A549 (cell line): ENCODE data around the gene MAGEB2. TPM values are rescaled to one million over a fixed set of nuclear protein-coding genes. Genes with fewer than 3 reads are reported as not detected.

Experiments
- ATAC-seq, 2 experiments: fragments of 200-7000 bp in 1 of 2; fragments of >200 bp in 1 of 2; cut with Nextera tagmentation in 1 of 2; cut with Tn5 transposase in 1 of 2; 3 replicates each; pipeline versions ENCODE4 v1.8.0 to v1.9.1; 2018 to 2020; ENCODE audit warnings: mild to moderate bottlenecking in 1 of 2, moderate library complexity in 1 of 2
- CTCF ChIA-PET: fragments of 300-600 bp; sonication (Branson Sonifier 250); formaldehyde crosslinking; extraction: SDS; loops from one replicate; lab custom pipeline; 2021; ENCODE audit warnings: antibody characterized with exemption, inconsistent platforms; lab: Yijun Ruan, JAX
- POLR2A ChIA-PET: fragments of 350-600 bp; formaldehyde crosslinking; extraction: SDS; loops from one replicate; lab custom pipeline; 2021; ENCODE audit warnings: antibody characterized with exemption, inconsistent platforms; lab: Yijun Ruan, JAX
- DNase-seq, 2 experiments: peaks; one replicate each; pipeline versions ENCODE4 v3.0.0 to v3.0.0-alpha.2; 2011 to 2016; ENCODE audit warnings: low read depth in 1 of 2, low spot score in 1 of 2
- FAIRE-seq: peaks from 2 replicates; lab custom pipeline; 2011; peaks lifted over from hg19 to GRCh38; lab: Jason Lieb, UNC
- H3K27ac ChIP-seq, 2 experiments: fragments of >200 bp; sonication (Bioruptor Twin); formaldehyde crosslinking; 3 replicates each; pipeline ENCODE4 v1.5.1; 2016 to 2017
- H3K4me1 ChIP-seq: fragments of >200 bp; sonication (Bioruptor Twin); formaldehyde crosslinking; 3 replicates; pipeline ENCODE4 v1.6.1; 2016
- H3K4me2 ChIP-seq: fragments of >200 bp; sonication (Bioruptor Twin); formaldehyde crosslinking; 3 replicates; pipeline ENCODE4 v1.6.1; 2016
- H3K4me3 ChIP-seq: fragments of >200 bp; sonication (Bioruptor Twin); formaldehyde crosslinking; 3 replicates; pipeline ENCODE4 v1.5.1; 2016
- H3K9me3 ChIP-seq: fragments of >200 bp; sonication (Bioruptor Twin); formaldehyde crosslinking; 3 replicates; pipeline ENCODE4 v1.6.1; 2016
- ESRRA ChIP-seq: fragments of 150-350 bp; IDR thresholded peaks from 2 replicates; pipeline ENCODE4 v1.6.1; 2014; ENCODE audit warnings: mild to moderate bottlenecking, low read length, borderline replicate concordance
- GATA3 ChIP-seq: IDR thresholded peaks from 2 replicates; pipeline ENCODE4 v1.6.1; 2012; ENCODE audit warnings: borderline replicate concordance
- HOXA7 ChIP-seq: fragments of 250-450 bp; sonication (Bioruptor Pico); IDR thresholded peaks from 2 replicates; pipeline ENCODE4 v1.5.0; 2020; ENCODE audit warnings: mild to moderate bottlenecking, moderate library complexity
- HOXB13 ChIP-seq: fragments of 250-450 bp; sonication (Bioruptor Pico); IDR thresholded peaks from 2 replicates; pipeline ENCODE4 v1.5.0; 2020; ENCODE audit warnings: low read depth, mild to moderate bottlenecking, moderate library complexity
- HOXB5 ChIP-seq: fragments of 250-450 bp; sonication (Bioruptor Pico); IDR thresholded peaks from 2 replicates; pipeline ENCODE4 v1.5.0; 2020; ENCODE audit warnings: mild to moderate bottlenecking, moderate library complexity
- JUNB ChIP-seq: fragments of >200 bp; sonication (Bioruptor Twin); formaldehyde crosslinking; IDR thresholded peaks from 2 replicates; pipeline ENCODE4 v1.6.1; 2016
- KDM5A ChIP-seq: fragments of 200-600 bp; sonication (generic); IDR thresholded peaks from 2 replicates; pipeline ENCODE4 v1.6.1; 2016; ENCODE audit warnings: antibody characterized with exemption, mild to moderate bottlenecking
- MAFK ChIP-seq: fragments of 450-650 bp; IDR thresholded peaks from 2 replicates; pipeline ENCODE4 v1.6.1; 2014; ENCODE audit not compliant: partially characterized antibody
- MAZ ChIP-seq: fragments of 150-350 bp; IDR thresholded peaks from 2 replicates; pipeline ENCODE4 v1.6.1; 2014; ENCODE audit warnings: antibody characterized with exemption, low read depth, low read length, borderline replicate concordance
- NR3C1 ChIP-seq: fragments of >200 bp; sonication (Bioruptor Twin); formaldehyde crosslinking; IDR thresholded peaks from 3 replicates; pipeline ENCODE4 v1.6.1; 2017
- POLR2AphosphoS2 ChIP-seq: conservative IDR thresholded peaks from 2 replicates; pipeline ENCODE4 v1.6.1; 2012; ENCODE audit warnings: low read length, improper control_type of control experiment, inconsistent platforms
- RARB ChIP-seq: fragments of 250-450 bp; sonication (Bioruptor Pico); IDR thresholded peaks from 2 replicates; pipeline ENCODE4 v1.8.0; 2021; ENCODE audit warnings: mild to moderate bottlenecking, moderate library complexity
- RCOR1 ChIP-seq: fragments of 150-350 bp; IDR thresholded peaks from 2 replicates; pipeline ENCODE4 v1.6.1; 2014; ENCODE audit warnings: antibody characterized with exemption, low read length, low read depth
- RNF2 ChIP-seq: fragments of 200-600 bp; sonication (generic); IDR thresholded peaks from 2 replicates; pipeline ENCODE4 v1.6.1; 2016; ENCODE audit warnings: low read depth, mild to moderate bottlenecking, antibody characterized with exemption, moderate library complexity, borderline replicate concordance
- SMC3 ChIP-seq: fragments of >200 bp; sonication (Bioruptor Twin); formaldehyde crosslinking; IDR thresholded peaks from 3 replicates; pipeline ENCODE4 v1.6.1; 2018; ENCODE audit warnings: inconsistent platforms
- WGBS: methylation state at CpG from one replicate; pipeline ENCODE4 v1.1.6; 2017; ENCODE audit errors: missing lambda C conversion rate; 5-methylcytosine and 5-hydroxymethylcytosine counted together
- polyA plus RNA-seq, 4 experiments: library from polyadenylated mRNA; depleted of rRNA in 3 of 4; stranded (reverse); fragments of >200 nt; fragmentation: RNase III in 1 of 4; extraction: RNeasy Plus Mini Kit Qiagen cat#74134 plus additional on column Dnase treatment in 1 of 4; gene quantifications; 2 replicates in 3 of 4; 3 replicates in 1 of 4; pipeline ENCODE4 v1.2.3, GENCODE V29; 2011 to 2017
- TF ChIP-seq, protein P1 (sequence below): fragments of 200-600 bp; sonication (generic); IDR thresholded peaks from 2 replicates; pipeline ENCODE4 v1.6.1; 2016; ENCODE audit warnings: antibody characterized with exemption, mild to moderate bottlenecking, moderate library complexity
- TF ChIP-seq, protein P2 (sequence below): fragments of >200 bp; sonication (Bioruptor Twin); formaldehyde crosslinking; IDR thresholded peaks from 3 replicates; pipeline ENCODE4 v1.6.1; 2016

Gene MAGEB2
- polyA plus RNA-seq, 2 of the 4 experiments (the other 2 are of a cell fraction): 0.04 TPM; not detected in 1

DNA sequence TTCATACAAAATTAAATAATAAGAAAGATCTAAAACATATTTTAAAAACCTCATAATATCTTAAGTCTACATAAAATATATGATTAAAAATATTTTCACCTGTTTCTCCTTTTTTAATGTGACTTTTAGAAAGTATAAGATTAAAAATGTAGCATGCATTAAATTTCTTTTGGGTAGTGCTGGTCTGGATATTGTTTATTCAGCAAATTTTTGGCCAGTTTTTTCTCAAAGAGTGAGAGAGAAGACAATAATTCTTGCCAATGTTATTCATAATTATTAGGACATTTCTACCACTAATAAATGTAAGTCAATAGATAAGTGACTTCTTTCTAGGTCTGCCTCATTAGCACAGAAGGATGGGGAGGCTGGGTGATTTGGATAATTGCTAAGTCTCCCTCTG is 45.6 kb downstream of the MAGEB2 start:
- TF ChIP-seq ESRRA (no peak), MAFK (peak; percentile 46), MAZ (no peak)
- TF ChIP-seq, protein P1, sequence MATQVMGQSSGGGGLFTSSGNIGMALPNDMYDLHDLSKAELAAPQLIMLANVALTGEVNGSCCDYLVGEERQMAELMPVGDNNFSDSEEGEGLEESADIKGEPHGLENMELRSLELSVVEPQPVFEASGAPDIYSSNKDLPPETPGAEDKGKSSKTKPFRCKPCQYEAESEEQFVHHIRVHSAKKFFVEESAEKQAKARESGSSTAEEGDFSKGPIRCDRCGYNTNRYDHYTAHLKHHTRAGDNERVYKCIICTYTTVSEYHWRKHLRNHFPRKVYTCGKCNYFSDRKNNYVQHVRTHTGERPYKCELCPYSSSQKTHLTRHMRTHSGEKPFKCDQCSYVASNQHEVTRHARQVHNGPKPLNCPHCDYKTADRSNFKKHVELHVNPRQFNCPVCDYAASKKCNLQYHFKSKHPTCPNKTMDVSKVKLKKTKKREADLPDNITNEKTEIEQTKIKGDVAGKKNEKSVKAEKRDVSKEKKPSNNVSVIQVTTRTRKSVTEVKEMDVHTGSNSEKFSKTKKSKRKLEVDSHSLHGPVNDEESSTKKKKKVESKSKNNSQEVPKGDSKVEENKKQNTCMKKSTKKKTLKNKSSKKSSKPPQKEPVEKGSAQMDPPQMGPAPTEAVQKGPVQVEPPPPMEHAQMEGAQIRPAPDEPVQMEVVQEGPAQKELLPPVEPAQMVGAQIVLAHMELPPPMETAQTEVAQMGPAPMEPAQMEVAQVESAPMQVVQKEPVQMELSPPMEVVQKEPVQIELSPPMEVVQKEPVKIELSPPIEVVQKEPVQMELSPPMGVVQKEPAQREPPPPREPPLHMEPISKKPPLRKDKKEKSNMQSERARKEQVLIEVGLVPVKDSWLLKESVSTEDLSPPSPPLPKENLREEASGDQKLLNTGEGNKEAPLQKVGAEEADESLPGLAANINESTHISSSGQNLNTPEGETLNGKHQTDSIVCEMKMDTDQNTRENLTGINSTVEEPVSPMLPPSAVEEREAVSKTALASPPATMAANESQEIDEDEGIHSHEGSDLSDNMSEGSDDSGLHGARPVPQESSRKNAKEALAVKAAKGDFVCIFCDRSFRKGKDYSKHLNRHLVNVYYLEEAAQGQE: no peak
- CTCF ChIA-PET: no interaction called here
- Histone ChIP-seq H3K4me2 (no peak overlapping the region), H3K4me1 (no peaks in the 10 kb centered on the region), H3K27ac (no peak overlapping the region), H3K4me3 (no peak overlapping the region), H3K9me3 (no peaks in the 10 kb centered on the region)
- FAIRE-seq (no peak), DNase-seq (no peak), ATAC-seq (no peak)
- POLR2A ChIA-PET: no interaction called here

DNA sequence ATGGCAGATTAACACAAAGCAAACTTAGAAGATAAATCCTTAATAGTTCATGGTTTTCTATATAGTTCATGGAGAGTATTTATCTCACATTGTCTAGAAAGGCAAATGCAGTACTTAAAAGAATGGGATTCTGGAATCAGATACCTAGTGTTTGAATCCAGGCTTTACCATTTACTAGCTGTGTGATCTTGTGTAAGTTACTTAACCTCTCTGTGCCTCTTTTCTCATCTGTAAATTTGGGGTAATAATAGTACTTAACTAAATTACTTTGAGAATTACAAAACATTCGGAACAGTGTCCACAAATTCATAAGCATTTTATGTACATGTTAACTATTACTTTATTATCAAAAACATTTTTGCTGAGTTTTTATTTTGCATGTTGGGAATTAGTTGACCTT is 47.4 kb downstream of the MAGEB2 start:
- H3K4me3 ChIP-seq: no peak overlapping the region
- DNase-seq (no peak), FAIRE-seq (no peak), ATAC-seq (no peak)
- H3K4me1 ChIP-seq: no peaks in the 10 kb centered on the region
- no peak overlapping the region for H3K4me2 ChIP-seq
- WGBS: 6% methylated on average over 1 of the region's 1 CpG
- no peaks in the 10 kb centered on the region for H3K9me3 ChIP-seq
- H3K27ac ChIP-seq: no peak overlapping the region
- CTCF ChIA-PET: no interaction called here
- TF ChIP-seq HOXB13 (CRISPR knock-in tag): no peak
- TF ChIP-seq RCOR1: no peak
- no peak for TF ChIP-seq GATA3
- no peak for TF ChIP-seq POLR2AphosphoS2
- no peak for TF ChIP-seq KDM5A
- TF ChIP-seq HOXA7 (CRISPR knock-in tag): no peak
- no peak for TF ChIP-seq RNF2
- no peak for TF ChIP-seq SMC3
- no peak for TF ChIP-seq NR3C1
- TF ChIP-seq JUNB: no peak
- TF ChIP-seq HOXB5 (CRISPR knock-in tag): no peak
- TF ChIP-seq RARB: no peak
- TF ChIP-seq, protein P2, sequence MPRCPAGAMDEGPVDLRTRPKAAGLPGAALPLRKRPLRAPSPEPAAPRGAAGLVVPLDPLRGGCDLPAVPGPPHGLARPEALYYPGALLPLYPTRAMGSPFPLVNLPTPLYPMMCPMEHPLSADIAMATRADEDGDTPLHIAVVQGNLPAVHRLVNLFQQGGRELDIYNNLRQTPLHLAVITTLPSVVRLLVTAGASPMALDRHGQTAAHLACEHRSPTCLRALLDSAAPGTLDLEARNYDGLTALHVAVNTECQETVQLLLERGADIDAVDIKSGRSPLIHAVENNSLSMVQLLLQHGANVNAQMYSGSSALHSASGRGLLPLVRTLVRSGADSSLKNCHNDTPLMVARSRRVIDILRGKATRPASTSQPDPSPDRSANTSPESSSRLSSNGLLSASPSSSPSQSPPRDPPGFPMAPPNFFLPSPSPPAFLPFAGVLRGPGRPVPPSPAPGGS: no peak
- POLR2A ChIA-PET: no interaction called here

Other genes starting within 250 kb of the MAGEB2 start
- gene MAGEB3, start 15.1 kb downstream of the MAGEB2 start, polyA plus RNA-seq (2011; rRNA removed): not detected in 2 replicates
- not detected in 3 replicates for gene MAGEB3, start 15.1 kb downstream of the MAGEB2 start, polyA plus RNA-seq (2017; fragmentation: RNase III; extraction: RNeasy Plus Mini Kit Qiagen cat#74134 plus additional on column Dnase treatment)
- not detected in 2 replicates for gene MAGEB4, start 26.4 kb downstream of the MAGEB2 start, polyA plus RNA-seq (2011; rRNA removed)
- gene MAGEB4, start 26.4 kb downstream of the MAGEB2 start, polyA plus RNA-seq (2017; fragmentation: RNase III; extraction: RNeasy Plus Mini Kit Qiagen cat#74134 plus additional on column Dnase treatment): not detected in 3 replicates
- not detected in 2 replicates for gene MAGEB1, start 31.6 kb downstream of the MAGEB2 start, polyA plus RNA-seq (2011; rRNA removed)
- gene MAGEB1, start 31.6 kb downstream of the MAGEB2 start, polyA plus RNA-seq (2017; fragmentation: RNase III; extraction: RNeasy Plus Mini Kit Qiagen cat#74134 plus additional on column Dnase treatment): not detected in 3 replicates
- 26.6 and 30.0 TPM in 2 replicates for gene NR0B1, start 93.8 kb downstream of the MAGEB2 start, polyA plus RNA-seq (2011; rRNA removed)
- gene NR0B1, start 93.8 kb downstream of the MAGEB2 start, polyA plus RNA-seq (2017; fragmentation: RNase III; extraction: RNeasy Plus Mini Kit Qiagen cat#74134 plus additional on column Dnase treatment): 17.9 to 21.1 TPM (median 19.5 TPM) in 3 replicates